BE2C (cell line): ENCODE measurements around the gene ADAM33.

Experiments
- DNase-seq: peaks from one replicate; pipeline ENCODE4 v3.0.0-alpha.2; 2020
- H3K27me3 ChIP-seq: fragments of 250-450 bp; sonication (Bioruptor Pico); 2 replicates; pipeline ENCODE4 v1.5.1; 2020; ENCODE audit warnings: mild to moderate bottlenecking
- H3K36me3 ChIP-seq: fragments of 250-450 bp; sonication (Bioruptor Pico); 2 replicates; pipeline ENCODE4 v1.5.1; 2020; ENCODE audit warnings: mild to moderate bottlenecking
- H3K4me1 ChIP-seq: fragments of 250-450 bp; sonication (Bioruptor Pico); 2 replicates; pipeline ENCODE4 v1.5.1; 2020
- H3K4me3 ChIP-seq: 2 replicates; pipeline ENCODE4 v1.5.1; 2011; ENCODE audit warnings: low read depth, low read length
- H3K9me3 ChIP-seq: fragments of 250-450 bp; sonication (Bioruptor Pico); 2 replicates; pipeline ENCODE4 v1.5.1; 2020
- CTCF ChIP-seq: IDR thresholded peaks from 2 replicates; pipeline ENCODE4 v1.5.1; 2012; ENCODE audit warnings: mild to moderate bottlenecking, low read depth, low read length

ADAM33 gene

GRCh38 chr20:3720068-3720467 lies 38.3 kb upstream of the ADAM33 start:
- Histone ChIP-seq H3K36me3 (no peaks in the 10 kb centered on the region), H3K4me3 (no peak overlapping the region), H3K9me3 (no peaks in the 10 kb centered on the region), H3K27me3 (no peaks in the 10 kb centered on the region), H3K4me1 (no peaks in the 10 kb centered on the region)
- no peak for TF ChIP-seq CTCF
- no peak for DNase-seq

- DNase-seq, result no peak
- no peak for TF ChIP-seq CTCF
- H3K4me1 ChIP-seq, result no peaks in the 10 kb centered on the region
- H3K9me3 ChIP-seq, result no peaks in the 10 kb centered on the region
- H3K4me3 ChIP-seq, result no peak overlapping the region
- no peaks in the 10 kb centered on the region for H3K27me3 ChIP-seq
- H3K36me3 ChIP-seq, result no peaks in the 10 kb centered on the region
These were observed 37.2 kb upstream of the ADAM33 start for GRCh38 chr20:3719046-3719445.

DNA sequence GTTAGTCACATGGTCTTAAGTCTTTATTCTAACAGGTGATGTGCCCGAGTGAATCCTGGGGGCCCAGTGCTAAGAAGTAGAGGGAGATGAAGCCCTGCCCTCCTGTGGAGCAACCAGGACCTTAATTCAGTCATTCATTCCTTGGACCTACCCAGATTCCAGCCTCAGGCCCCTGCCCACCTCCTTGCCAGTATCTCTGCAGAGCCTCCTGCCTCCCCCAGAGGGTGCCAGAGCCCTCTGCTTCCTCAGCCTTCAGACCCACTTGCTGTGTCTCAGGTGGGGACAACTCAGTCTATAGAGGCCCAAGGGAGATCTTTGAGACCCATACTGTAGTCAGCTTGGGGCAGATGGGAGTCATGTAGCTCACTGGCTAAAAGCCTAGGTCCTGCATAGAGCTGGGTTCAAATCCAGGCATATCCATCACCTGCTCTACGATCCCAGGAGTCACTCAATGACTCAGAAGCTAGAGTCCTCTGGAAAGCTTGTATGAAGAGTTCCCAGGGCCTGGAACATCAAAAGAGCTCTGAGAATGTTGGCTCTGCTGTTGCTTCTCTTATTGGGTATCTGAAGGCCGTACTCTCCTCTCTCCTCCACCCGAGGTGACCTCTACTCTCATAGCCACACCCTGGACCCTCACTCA lies 34.5 kb upstream of the ADAM33 start:
- DNase-seq, result peak; percentile 72
- H3K36me3 ChIP-seq, result no peaks in the 10 kb centered on the region
- H3K27me3 ChIP-seq, result no peaks in the 10 kb centered on the region
- peak; percentile 95 for TF ChIP-seq CTCF
- H3K9me3 ChIP-seq, result no peaks in the 10 kb centered on the region
- no peak overlapping the region for H3K4me3 ChIP-seq
- no peaks in the 10 kb centered on the region for H3K4me1 ChIP-seq

GRCh38 chr20:3714092-3714491 lies 32.3 kb upstream of the ADAM33 start:
- no peak for TF ChIP-seq CTCF
- Histone ChIP-seq H3K36me3 (no peaks in the 10 kb centered on the region), H3K9me3 (no peaks in the 10 kb centered on the region), H3K4me1 (no peaks in the 10 kb centered on the region), H3K4me3 (no peak overlapping the region), H3K27me3 (no peaks in the 10 kb centered on the region)
- no peak for DNase-seq

DNA sequence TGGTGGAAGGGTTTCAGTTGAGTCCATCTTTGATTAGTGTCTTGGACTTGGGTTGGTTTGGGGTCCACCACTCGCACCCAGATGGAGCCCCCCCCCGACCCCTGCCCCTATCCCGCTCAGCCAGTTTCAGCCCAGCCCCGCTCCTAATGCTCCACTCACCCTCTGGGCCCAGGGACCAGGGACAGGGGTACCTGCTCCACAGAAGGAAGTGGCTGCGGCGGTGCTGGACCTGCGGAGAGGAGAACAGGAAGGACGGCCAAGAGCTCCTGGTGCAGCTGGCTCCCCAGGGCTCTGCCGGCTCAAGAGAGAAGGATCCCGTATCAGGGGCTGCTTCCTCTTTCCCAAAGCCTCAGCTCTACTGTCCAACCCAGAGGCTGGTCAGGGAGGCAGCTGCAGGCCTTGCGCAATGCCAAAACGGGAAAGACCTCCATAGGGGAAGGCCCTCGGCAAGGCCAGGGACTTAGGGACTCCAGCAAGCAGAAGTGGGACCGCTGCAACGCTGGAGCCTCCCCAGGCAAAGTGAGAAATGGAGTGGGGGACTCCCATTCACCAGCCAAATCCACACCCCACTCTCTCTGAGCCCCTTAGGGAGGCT lies 30.6 kb upstream of the ADAM33 start, which contains the start of gene SIGLEC1:
Gene SIGLEC1 (minus strand): TSS at position 322 of the 595 bp plus-strand sequence. CDS start 5,472 bp downstream, outside the sequence.
- H3K4me3 ChIP-seq, result no peak within 1 kb of the TSS
- no peaks in the 10 kb centered on the region for H3K9me3 ChIP-seq
- H3K36me3 ChIP-seq, result no peaks in the 10 kb centered on the region
- H3K27me3 ChIP-seq, result no peaks in the 10 kb centered on the region
- no peak for TF ChIP-seq CTCF
- no peak for DNase-seq
- no peaks in the 10 kb centered on the region for H3K4me1 ChIP-seq

DNA sequence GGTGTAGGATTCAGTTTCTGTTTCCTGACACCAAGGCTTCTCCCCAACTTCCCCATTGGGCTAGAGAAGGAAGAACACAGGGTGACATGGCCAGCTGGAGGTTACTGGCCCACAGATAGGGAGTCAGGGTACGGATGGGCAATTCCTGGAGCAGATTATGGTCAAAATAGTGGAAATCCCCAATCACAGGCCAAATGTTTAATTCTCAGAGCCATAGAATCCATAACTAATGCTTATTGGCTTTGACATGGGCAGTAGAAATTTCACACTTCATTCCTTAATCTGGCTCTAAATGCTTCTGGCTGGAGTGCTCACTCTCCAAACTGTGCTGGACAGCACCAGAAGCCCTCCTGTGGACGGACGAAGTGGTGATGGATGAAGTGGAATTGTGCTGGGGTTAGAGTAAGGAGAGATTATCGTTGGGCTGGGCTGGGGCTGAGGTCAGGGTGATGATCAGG lies 29.7 kb upstream of the ADAM33 start:
- TF ChIP-seq CTCF, result no peak
- H3K9me3 ChIP-seq, result no peaks in the 10 kb centered on the region
- no peak for DNase-seq
- H3K27me3 ChIP-seq, result no peaks in the 10 kb centered on the region
- H3K4me1 ChIP-seq, result no peaks in the 10 kb centered on the region
- no peaks in the 10 kb centered on the region for H3K36me3 ChIP-seq
- H3K4me3 ChIP-seq, result no peak overlapping the region
